ENCODE measurements around the gene PDE6B.
"Not testable (repeated sequence)": the region's sequence is repeated elsewhere in the genome, so short reads cannot be mapped to it uniquely, and the experiment has no call there.

Gene PDE6B

GRCh38 chr4:700587-701264 lies 75.4 kb downstream of the PDE6B start:
- TF ChIP-seq, protein P1, sequence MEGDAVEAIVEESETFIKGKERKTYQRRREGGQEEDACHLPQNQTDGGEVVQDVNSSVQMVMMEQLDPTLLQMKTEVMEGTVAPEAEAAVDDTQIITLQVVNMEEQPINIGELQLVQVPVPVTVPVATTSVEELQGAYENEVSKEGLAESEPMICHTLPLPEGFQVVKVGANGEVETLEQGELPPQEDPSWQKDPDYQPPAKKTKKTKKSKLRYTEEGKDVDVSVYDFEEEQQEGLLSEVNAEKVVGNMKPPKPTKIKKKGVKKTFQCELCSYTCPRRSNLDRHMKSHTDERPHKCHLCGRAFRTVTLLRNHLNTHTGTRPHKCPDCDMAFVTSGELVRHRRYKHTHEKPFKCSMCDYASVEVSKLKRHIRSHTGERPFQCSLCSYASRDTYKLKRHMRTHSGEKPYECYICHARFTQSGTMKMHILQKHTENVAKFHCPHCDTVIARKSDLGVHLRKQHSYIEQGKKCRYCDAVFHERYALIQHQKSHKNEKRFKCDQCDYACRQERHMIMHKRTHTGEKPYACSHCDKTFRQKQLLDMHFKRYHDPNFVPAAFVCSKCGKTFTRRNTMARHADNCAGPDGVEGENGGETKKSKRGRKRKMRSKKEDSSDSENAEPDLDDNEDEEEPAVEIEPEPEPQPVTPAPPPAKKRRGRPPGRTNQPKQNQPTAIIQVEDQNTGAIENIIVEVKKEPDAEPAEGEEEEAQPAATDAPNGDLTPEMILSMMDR (IDR thresholded peaks at IDR 0.05; ENCODE audit: low read depth, low read length) = no peak
- H3K4me3 ChIP-seq (replicated peaks in 1 of 2; ENCODE audit: low read depth in 2 of 2, low read length in 2 of 2) = no peak overlapping the region
- DNase-seq (ENCODE audit: low read depth in 2 of 2) = no peak

- no peak overlapping the region for H3K4me3 ChIP-seq (replicated peaks in 1 of 2; ENCODE audit: low read depth in 2 of 2, low read length in 2 of 2)
- DNase-seq (ENCODE audit: low read depth in 2 of 2) = no peak
- TF ChIP-seq, protein P1 (IDR thresholded peaks at IDR 0.05; ENCODE audit: low read depth, low read length) = no peak
Observed at GRCh38 chr4:702618-703048, 77.3 kb downstream of the PDE6B start.

- no peak for DNase-seq (ENCODE audit: low read depth in 2 of 2)
- no peak overlapping the region for H3K4me3 ChIP-seq (replicated peaks in 1 of 2; ENCODE audit: low read depth in 2 of 2, low read length in 2 of 2)
- TF ChIP-seq, protein P1 (IDR thresholded peaks at IDR 0.05; ENCODE audit: low read depth, low read length) = no peak
Observed at GRCh38 chr4:703336-704197, 78.2 kb downstream of the PDE6B start.

- H3K4me3 ChIP-seq (replicated peaks in 1 of 2; ENCODE audit: low read depth in 2 of 2, low read length in 2 of 2) = no peak overlapping the region
- TF ChIP-seq, protein P1 (IDR thresholded peaks at IDR 0.05; ENCODE audit: low read depth, low read length) = no peak
- DNase-seq (ENCODE audit: low read depth in 2 of 2) = no peak
Observed at GRCh38 chr4:704198-704891, 79.0 kb downstream of the PDE6B start.

DNA sequence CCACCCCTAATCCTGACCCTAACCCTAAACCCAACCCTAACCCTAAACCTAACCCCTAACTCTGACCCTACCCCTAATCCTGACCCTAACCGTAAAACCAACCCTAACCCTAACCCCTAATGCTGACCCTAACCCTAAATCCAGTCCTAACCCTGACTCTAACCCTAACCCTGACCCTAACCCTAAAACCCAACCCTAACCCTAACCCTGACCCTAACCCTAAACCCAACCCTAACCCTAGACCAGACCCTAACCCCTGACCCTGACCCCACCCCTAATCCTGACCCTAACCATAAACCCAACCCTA lies 79.6 kb downstream of the PDE6B start:
- peak overlapping the region in 1 of 2 donors; percentile 57 for H3K4me3 ChIP-seq (replicated peaks in 1 of 2; ENCODE audit: low read depth in 2 of 2, low read length in 2 of 2)
- TF ChIP-seq, protein P1 (IDR thresholded peaks at IDR 0.05; ENCODE audit: low read depth, low read length) = no peak
- no peak for DNase-seq (ENCODE audit: low read depth in 2 of 2)

- DNase-seq (ENCODE audit: low read depth in 2 of 2) = peak; percentile 96 to 98
- peak within 1 kb of the TSS; percentile 83 to 97 for H3K4me3 ChIP-seq (replicated peaks in 1 of 2; ENCODE audit: low read depth in 2 of 2, low read length in 2 of 2)
- TF ChIP-seq, protein P1 (IDR thresholded peaks at IDR 0.05; ENCODE audit: low read depth, low read length) = no peak
Observed at GRCh38 chr4:705278-706082, 80.1 kb downstream of the PDE6B start, which contains the start of gene PCGF3. PCGF3 (plus strand) TSS chr4:705832; CDS start chr4:733681, 27,849 bp downstream.

- not testable (repeated sequence) for DNase-seq (ENCODE audit: low read depth in 2 of 2)
- peak overlapping the region; percentile 83 to 97 for H3K4me3 ChIP-seq (replicated peaks in 1 of 2; ENCODE audit: low read depth in 2 of 2, low read length in 2 of 2)
Observed at GRCh38 chr4:706083-706633, 80.8 kb downstream of the PDE6B start.

Data from cardiac fibroblast (primary cell).